GM21786 (cell line): ENCODE measurements around the gene TUBA3E.
"Not testable (repeated sequence)": the region's sequence is repeated elsewhere in the genome, so short reads cannot be mapped to it uniquely, and the experiment has no call there.

ENCODE experiments used
- ATAC-seq: cut with Tn5 transposase; IDR thresholded peaks from one replicate; pipeline ENCODE4 v1.9.1; 2021; ENCODE audit not compliant: unreplicated experiment

The TUBA3E gene

GRCh38 chr2:130192451-130192850 is 5.8 kb downstream of the TUBA3E start:
- ATAC-seq: not testable (repeated sequence)

GRCh38 chr2:130191319-130191718 is 6.9 kb downstream of the TUBA3E start:
- ATAC-seq: not testable (repeated sequence)

- ATAC-seq: no peak
These were observed 8.0 kb downstream of the TUBA3E start for GRCh38 chr2:130190237-130190636.

- not testable (repeated sequence) for ATAC-seq
These were observed 9.3 kb downstream of the TUBA3E start for GRCh38 chr2:130188958-130189357.

DNA sequence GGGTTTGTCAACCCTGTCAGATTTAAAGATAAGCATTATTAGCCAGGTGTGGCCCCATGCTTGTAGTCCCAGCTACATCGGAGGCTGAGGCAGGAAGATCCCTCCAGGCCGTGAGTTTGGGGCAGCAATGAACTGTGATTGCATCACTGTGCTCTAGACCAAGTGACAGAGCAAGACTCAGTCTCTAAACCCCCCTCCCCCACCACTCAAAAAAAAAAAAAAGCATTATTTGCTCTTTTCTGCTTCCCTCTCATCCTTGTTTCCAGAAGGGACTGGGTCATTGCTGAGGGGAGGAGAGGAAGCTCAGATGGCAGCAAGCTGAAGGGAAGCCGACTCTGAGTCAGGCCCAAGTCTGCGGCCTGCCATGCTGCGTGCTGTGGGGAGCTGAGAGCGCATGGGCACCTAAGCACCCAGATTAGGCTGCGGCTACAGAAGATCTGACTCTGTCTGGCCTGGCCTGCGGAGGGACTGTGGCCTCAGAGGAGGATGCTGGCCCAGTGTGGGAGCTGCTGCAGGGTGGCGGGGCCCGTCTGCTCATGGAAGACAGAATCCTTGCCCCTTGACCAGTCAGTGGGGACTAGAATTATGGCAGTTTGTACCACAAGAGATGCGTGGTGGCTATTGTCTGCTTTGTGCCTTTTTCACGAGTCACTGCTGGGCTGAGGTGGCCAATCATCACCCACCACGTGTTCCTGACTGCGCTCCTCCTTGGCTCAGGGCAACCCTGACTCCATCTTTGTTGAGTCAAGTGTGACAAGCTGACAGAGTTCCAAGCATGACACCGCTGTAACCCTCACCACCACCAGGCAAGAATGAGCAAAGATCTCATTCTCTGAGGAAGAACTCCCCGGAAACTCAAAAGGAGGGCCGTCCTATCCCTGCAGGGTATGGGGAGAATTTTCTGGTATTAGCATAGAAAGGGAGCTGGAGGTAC is 10.1 kb downstream of the TUBA3E start:
- ATAC-seq: not testable (repeated sequence)

DNA sequence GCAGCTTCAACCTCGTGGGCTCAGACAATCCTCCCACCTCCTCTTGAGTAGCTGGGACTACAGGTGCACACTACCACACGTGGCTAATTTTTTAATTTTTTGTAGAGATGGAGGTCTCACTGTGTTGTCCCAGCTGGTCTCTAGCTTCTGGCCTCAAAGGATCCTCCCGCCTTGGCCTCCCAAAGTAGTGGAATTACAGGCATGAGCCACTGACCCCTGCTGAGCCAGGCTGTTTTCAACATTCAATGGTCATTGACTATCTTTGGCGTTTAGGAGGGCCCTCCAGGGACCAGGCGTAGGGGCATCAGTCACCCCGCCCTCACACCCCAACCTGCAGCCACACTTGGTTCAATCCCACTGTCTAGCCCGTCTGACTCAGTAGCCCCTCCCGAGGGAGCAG is 11.0 kb downstream of the TUBA3E start:
- ATAC-seq: no peak

GRCh38 chr2:130186391-130186790 is 11.8 kb downstream of the TUBA3E start:
- ATAC-seq: no peak

GRCh38 chr2:130185896-130186295 is 12.3 kb downstream of the TUBA3E start:
- ATAC-seq: no peak

GRCh38 chr2:130185436-130185835 is 12.8 kb downstream of the TUBA3E start:
- ATAC-seq: no peak

DNA sequence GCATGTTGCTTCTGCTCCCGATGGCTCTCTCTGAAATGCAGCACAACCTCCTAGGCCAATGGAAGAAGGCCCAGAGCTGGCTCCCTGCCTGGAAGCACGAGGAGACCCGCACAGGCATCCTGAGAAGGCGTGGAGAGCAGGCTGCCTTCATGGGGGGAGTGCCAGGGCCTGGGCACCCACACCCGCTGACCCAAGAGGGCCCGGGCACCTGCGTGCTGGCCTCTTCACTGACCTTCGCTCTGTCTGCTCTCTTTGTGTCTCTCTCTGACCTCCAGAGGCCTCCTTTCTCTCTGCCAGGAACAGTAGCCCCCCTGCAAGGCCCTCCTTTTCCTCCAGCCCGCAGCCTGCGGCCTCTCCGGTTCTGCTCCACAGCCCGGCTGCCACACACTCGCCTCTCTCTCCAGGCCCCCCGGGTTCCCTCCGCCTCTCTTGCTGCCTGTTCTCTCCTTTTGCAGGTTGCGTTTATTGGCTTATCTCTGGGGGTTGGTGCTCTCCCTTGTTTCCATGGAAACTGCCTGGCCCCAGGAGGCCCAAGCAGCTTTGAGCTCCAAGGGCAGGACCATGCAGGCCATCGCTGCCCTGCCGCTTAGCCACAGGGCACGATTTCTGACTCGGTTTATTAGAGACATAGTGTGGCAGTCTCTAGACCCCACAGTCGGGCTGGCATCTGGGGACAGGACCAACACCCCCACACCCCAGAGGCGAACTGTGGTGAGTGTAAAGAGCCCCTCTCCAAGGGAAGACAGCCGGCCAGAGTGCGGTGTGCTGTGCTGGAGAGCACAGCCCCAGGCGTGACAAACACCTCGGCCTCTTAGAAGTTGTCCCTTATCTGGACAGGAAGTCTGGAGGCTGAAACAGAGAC is 14.5 kb downstream of the TUBA3E start:
- ATAC-seq: no peak

- ATAC-seq: not testable (repeated sequence)
These were observed 15.3 kb downstream of the TUBA3E start for GRCh38 chr2:130182826-130183511.

DNA sequence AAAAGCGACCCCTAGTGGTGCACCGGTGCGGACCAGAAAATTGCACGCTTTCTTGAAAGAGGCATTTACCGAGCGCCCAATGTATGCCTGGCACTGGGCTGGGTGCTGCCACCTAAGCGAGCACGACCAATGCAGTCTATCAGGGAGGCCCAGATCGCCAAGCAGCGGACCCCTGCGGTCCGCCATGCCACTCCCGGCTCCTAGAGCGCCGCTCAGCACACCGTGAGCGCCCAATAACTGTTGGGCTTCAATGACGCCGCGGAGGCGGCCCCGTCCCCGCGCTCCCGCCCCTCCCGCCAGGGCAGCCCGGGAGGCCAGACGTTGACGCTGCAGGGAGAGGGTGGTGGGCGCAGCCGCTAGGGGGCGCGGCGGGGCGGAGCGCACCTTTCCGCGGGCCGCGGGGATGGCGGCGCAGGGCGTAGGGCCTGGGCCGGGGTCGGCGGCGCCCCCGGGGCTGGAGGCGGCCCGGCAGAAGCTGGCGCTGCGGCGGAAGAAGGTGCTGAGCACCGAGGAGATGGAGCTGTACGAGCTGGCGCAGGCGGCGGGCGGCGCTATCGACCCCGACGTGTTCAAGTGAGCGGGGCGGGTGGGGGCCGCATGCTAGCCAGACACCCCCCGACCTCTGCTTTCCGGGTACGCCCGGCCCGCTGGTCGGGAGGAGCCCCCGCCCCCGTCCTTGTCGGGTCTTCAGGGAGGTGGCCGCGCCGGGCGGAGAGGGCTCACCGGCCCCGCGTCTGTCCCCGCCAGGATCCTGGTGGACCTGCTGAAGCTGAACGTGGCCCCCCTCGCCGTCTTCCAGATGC is 16.2 kb downstream of the TUBA3E start, which contains the start of gene MZT2B:
MZT2B (plus strand) TSS at position 383 of the 803 bp plus-strand sequence; CDS start at position 404, 21 bp downstream.
- ATAC-seq: peak; percentile 77

- peak; percentile 56 for ATAC-seq
These were observed 16.8 kb downstream of the TUBA3E start, which contains the start of gene SMPD4 for GRCh38 chr2:130181325-130181879. Gene SMPD4, minus strand, starts transcription at chr2:130181602. Its CDS starts 5,010 bp downstream, at chr2:130176592.

- not testable (repeated sequence) for ATAC-seq
These were observed 17.6 kb downstream of the TUBA3E start for GRCh38 chr2:130180404-130181324.

DNA sequence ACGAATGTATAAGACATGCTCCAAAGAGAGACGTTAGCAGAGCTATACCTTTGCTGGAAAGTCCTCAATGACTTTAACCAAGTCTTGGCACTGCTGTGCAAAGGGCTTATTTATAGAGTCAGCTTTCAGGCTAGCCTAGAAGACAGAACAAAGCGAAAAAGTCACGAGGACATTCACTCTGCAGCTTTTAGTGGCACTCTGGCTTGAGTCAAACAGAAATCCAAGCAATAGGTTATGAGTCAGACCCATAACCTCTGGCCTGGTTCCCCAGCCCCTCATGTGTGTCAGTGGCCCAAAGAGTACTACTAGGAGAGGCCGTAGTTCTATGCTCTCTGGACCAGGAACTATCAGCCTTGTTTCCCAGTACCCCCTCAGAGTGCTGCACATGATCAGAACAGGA is 23.4 kb downstream of the TUBA3E start:
- ATAC-seq: peak; percentile 65

- no peak for ATAC-seq
These were observed 28.3 kb downstream of the TUBA3E start for GRCh38 chr2:130169896-130170295.

- ATAC-seq: not testable (repeated sequence)
These were observed 29.1 kb downstream of the TUBA3E start for GRCh38 chr2:130169163-130169562.

- ATAC-seq: not testable (repeated sequence)
These were observed 31.6 kb downstream of the TUBA3E start for GRCh38 chr2:130166611-130167010.
